PC-9 (cell line): ENCODE data around the gene AAK1.

ENCODE experiments used
- EZH2 ChIP-seq: fragments of 200-600 bp; sonication (generic); IDR thresholded peaks from 2 replicates; pipeline ENCODE4 v1.8.0; 2017; ENCODE audit warnings: antibody characterized with exemption, low read depth
- TF ChIP-seq, protein P1 (sequence below): fragments of 200-600 bp; sonication (generic); conservative IDR thresholded peaks from 2 replicates; pipeline ENCODE4 v1.6.1; 2017; ENCODE audit warnings: mixed run types, antibody characterized with exemption, mild to moderate bottlenecking, moderate library complexity

DNA sequence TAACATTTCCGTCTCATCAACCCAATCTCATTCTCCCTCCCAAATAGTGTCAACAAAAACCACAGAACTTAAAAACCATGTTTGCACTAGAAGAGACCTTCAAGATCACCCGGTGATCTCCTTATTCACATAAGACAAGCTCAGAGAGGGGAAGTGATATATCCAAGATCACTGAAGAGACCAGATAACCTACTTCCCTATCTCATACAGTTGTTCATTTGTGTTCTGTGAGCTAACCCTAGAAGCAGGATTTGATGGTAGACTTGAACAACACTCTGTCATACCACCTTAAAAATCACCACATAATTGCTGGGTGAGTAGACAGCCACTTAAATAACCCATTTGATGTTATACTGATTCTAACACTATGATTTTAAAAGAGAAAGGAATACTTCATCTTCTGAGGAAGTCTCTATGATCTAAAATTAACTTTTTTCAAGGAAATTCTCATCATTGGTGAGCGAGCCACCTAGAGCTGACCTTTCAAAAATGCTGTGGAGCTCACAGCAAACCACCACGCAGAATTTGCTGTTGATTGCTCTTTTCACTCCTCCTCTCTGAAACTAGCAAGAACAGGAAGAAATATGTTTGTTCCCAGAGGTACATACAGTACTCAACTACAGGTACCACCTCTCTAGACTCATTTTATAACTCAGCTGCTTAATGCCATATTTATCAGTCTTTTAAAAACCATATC is 15.1 kb downstream of the AAK1 start:
- TF ChIP-seq, protein P1, sequence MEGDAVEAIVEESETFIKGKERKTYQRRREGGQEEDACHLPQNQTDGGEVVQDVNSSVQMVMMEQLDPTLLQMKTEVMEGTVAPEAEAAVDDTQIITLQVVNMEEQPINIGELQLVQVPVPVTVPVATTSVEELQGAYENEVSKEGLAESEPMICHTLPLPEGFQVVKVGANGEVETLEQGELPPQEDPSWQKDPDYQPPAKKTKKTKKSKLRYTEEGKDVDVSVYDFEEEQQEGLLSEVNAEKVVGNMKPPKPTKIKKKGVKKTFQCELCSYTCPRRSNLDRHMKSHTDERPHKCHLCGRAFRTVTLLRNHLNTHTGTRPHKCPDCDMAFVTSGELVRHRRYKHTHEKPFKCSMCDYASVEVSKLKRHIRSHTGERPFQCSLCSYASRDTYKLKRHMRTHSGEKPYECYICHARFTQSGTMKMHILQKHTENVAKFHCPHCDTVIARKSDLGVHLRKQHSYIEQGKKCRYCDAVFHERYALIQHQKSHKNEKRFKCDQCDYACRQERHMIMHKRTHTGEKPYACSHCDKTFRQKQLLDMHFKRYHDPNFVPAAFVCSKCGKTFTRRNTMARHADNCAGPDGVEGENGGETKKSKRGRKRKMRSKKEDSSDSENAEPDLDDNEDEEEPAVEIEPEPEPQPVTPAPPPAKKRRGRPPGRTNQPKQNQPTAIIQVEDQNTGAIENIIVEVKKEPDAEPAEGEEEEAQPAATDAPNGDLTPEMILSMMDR: no peak
- TF ChIP-seq EZH2: no peak
